K562 (cell line): Measurements from ENCODE around the gene SLC8A2. TPM values are rescaled to one million over a fixed set of nuclear protein-coding genes. Genes with fewer than 3 reads are reported as not detected.

Experiments used
- BRD4 ChIP-seq: fragments of 200-600 bp; sonication (generic); IDR thresholded peaks from 2 replicates; pipeline ENCODE4 v1.6.1; 2017; ENCODE audit warnings: inconsistent platforms
- CBFA2T3 ChIP-seq: fragments of 450-650 bp; IDR thresholded peaks from 2 replicates; pipeline ENCODE4 v1.6.1; 2017
- CLOCK ChIP-seq: fragments of 250-450 bp; sonication (Bioruptor Pico); IDR thresholded peaks from 2 replicates; pipeline ENCODE4 v1.4.0; 2020; ENCODE audit warnings: mild to moderate bottlenecking, moderate library complexity, borderline replicate concordance
- E4F1 ChIP-seq: fragments of 250-450 bp; sonication (Bioruptor Pico); IDR thresholded peaks from 2 replicates; pipeline ENCODE4 v1.5.0; 2021; ENCODE audit warnings: mild to moderate bottlenecking, borderline replicate concordance
- EZH2 ChIP-seq: IDR thresholded peaks from 2 replicates; pipeline ENCODE4 v1.6.1; 2012; ENCODE audit warnings: low read depth, mild to moderate bottlenecking, inconsistent platforms, low read length, borderline replicate concordance
- FOSL1 ChIP-seq: fragments of 200-800 bp; sonication (Bioruptor generic); conservative IDR thresholded peaks from 2 replicates; pipeline ENCODE4 v1.6.1; 2016; ENCODE audit warnings: missing genetic modification characterization, missing compliant biosample characterization
- HIVEP1 ChIP-seq: fragments of 250-450 bp; sonication (Bioruptor Pico); IDR thresholded peaks from 2 replicates; pipeline ENCODE4 v1.4.0; 2020; ENCODE audit warnings: mild to moderate bottlenecking
- KAT8 ChIP-seq: fragments of 450-650 bp; IDR thresholded peaks from 2 replicates; pipeline ENCODE4 v1.6.1; 2016; ENCODE audit warnings: low read depth, mild to moderate bottlenecking
- MCM5 ChIP-seq: fragments of 450-650 bp; IDR thresholded peaks from 2 replicates; pipeline ENCODE4 v1.6.1; 2016; ENCODE audit warnings: low read depth
- MXI1 ChIP-seq: IDR thresholded peaks from 2 replicates; pipeline ENCODE4 v1.6.1; 2011; ENCODE audit warnings: low read depth, mild to moderate bottlenecking, improper control_type of control experiment, low read length
- NCOA1 ChIP-seq: fragments of 450-650 bp; IDR thresholded peaks from 2 replicates; pipeline ENCODE4 v1.6.1; 2016; ENCODE audit warnings: low read depth
- NCOA6 ChIP-seq: fragments of 450-650 bp; IDR thresholded peaks from 2 replicates; pipeline ENCODE4 v1.6.1; 2017; ENCODE audit warnings: mild to moderate bottlenecking
- TAF15 ChIP-seq: fragments of 200-400 bp; formaldehyde crosslinking; IDR thresholded peaks from 2 replicates; pipeline ENCODE4 v1.6.1; 2017; ENCODE audit warnings: mild to moderate bottlenecking, low read depth, low read length, moderate library complexity
- TGIF2 ChIP-seq: sonication (generic); formaldehyde crosslinking; IDR thresholded peaks from 2 replicates; pipeline ENCODE4 v1.8.1; 2022; ENCODE audit warnings: mild to moderate bottlenecking, missing genetic modification reagents, moderate library complexity
- ZBTB11 ChIP-seq, 3 experiments: fragments of 200-800 bp in 1 of 3; fragments of 250-450 bp in 1 of 3; fragments of 450-650 bp in 1 of 3; sonication (Bioruptor Pico) in 1 of 3; sonication (Bioruptor generic) in 1 of 3; formaldehyde crosslinking in 1 of 3; IDR thresholded peaks; 2 replicates each; pipeline versions ENCODE4 v1.6.1 to v1.8.0; 2016 to 2022; ENCODE audit warnings: mild to moderate bottlenecking in 2 of 3, missing genetic modification characterization in 2 of 3, missing compliant biosample characterization in 1 of 3, moderate library complexity in 1 of 3
- ZNF140 ChIP-seq: fragments of 250-450 bp; sonication (Bioruptor Pico); IDR thresholded peaks from 2 replicates; pipeline ENCODE4 v1.8.0; 2021; ENCODE audit warnings: moderate library complexity, mild to moderate bottlenecking, inconsistent platforms
- ZNF354B ChIP-seq: fragments of 250-450 bp; sonication (Bioruptor Pico); IDR thresholded peaks from 2 replicates; pipeline ENCODE4 v1.4.0; 2020
- ZNF696 ChIP-seq: fragments of 250-450 bp; sonication (Bioruptor Pico); conservative IDR thresholded peaks from 2 replicates; pipeline ENCODE4 v1.4.0; 2020; ENCODE audit warnings: mild to moderate bottlenecking, moderate library complexity
- ZSCAN32 ChIP-seq: fragments of 450-650 bp; formaldehyde crosslinking; IDR thresholded peaks from 2 replicates; pipeline ENCODE4 v1.4.0; 2020; ENCODE audit warnings: mild to moderate bottlenecking, moderate library complexity
- polyA plus RNA-seq, 8 experiments: library from polyadenylated mRNA; depleted of rRNA in 4 of 8; stranded (reverse) in 5 of 8; unstranded in 3 of 8; fragments of >200 nt; fragmentation: Nextera tagmentation in 2 of 8; fragmentation: Illumina TruSeq in 1 of 8; extraction: Ambion mirVana in 2 of 8; extraction: Trizol in 1 of 8; gene quantifications; 2 replicates each; pipeline versions ENCODE4 v1.2.1 to v1.2.3, GENCODE V29; 2011 to 2014; ENCODE audit warnings: inconsistent platforms in 1 of 8, missing spikeins in 1 of 8
- total RNA-seq, 7 experiments: library from RNA; depleted of rRNA in 6 of 7; stranded (reverse); fragments of >200 nt in 6 of 7; fragmentation: Illumina TruSeq in 2 of 7; extraction: Trizol in 2 of 7; gene quantifications; 2 replicates each; pipeline versions ENCODE4 v1.2.1 to v1.2.3, GENCODE V29; 2011 to 2021; ENCODE audit warnings: low replicate concordance in 1 of 7
- TF ChIP-seq, protein P1 (sequence below): sonication (generic); formaldehyde crosslinking; IDR thresholded peaks from 2 replicates; pipeline ENCODE4 v1.9.0; 2022; ENCODE audit warnings: mild to moderate bottlenecking, missing genetic modification reagents

Gene SLC8A2
- total and polyA plus RNA-seq, 9 of the 15 experiments (the other 6 are each of a cell fraction or from before 2014, with no cell fraction given), result 0.07 to 0.66 (median 0.24) TPM; not detected in 3

DNA sequence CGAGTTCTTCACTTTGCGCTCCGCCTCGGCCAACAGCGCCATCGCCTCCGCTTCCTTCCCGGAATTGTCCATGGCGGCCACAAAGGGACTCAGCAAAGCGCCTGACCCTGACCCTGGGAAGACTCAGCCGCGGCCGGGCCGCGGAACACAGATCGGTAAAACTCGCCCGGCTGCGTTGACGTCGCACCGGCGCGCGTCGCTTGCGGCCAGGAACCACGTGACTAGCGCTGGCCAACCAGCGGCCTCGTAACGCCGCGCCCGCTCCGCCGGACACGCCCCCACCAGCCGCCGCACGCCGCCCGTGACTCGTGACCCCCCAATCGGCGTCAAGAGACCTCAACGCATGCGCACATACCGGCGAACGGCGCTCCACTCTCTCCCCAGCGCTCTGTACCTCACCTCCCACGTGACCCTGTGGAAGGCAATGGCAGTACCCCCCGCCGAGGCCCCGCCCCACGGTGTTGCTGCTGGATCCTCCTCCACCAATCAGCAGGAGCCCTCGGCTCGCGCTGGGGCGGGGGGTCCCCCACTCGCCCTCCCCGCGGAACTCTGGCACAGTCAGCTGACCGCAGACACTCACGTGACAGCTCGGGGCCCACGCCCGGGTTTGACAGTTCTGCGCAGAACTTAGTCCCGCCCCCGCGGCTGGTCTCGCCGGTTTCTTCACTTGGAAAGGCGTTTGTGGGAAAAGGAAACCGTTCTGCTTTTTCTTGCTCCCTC, 43.3 kb upstream of the SLC8A2 start, which contains the start of gene NAPA (continued):
- no peak for TF ChIP-seq ZSCAN32 (CRISPR knock-in tag)
- TF ChIP-seq E4F1 (CRISPR knock-in tag), result no peak
- TF ChIP-seq CLOCK (CRISPR knock-in tag), result no peak
- peak; percentile 82 for TF ChIP-seq MXI1
- no peak for TF ChIP-seq NCOA1
- no peak for TF ChIP-seq BRD4
- TF ChIP-seq ZNF140 (CRISPR knock-in tag), result no peak
- TF ChIP-seq EZH2, result no peak
- no peak for TF ChIP-seq HIVEP1 (CRISPR knock-in tag)
- TF ChIP-seq, protein P1, sequence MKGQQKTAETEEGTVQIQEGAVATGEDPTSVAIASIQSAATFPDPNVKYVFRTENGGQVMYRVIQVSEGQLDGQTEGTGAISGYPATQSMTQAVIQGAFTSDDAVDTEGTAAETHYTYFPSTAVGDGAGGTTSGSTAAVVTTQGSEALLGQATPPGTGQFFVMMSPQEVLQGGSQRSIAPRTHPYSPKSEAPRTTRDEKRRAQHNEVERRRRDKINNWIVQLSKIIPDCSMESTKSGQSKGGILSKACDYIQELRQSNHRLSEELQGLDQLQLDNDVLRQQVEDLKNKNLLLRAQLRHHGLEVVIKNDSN (CRISPR knock-in tag), result peak; percentile 98
- no peak for TF ChIP-seq MCM5
- no peak for TF ChIP-seq ZNF696 (CRISPR knock-in tag)
- TF ChIP-seq TAF15, result no peak
- no peak for TF ChIP-seq KAT8
- TF ChIP-seq ZNF354B (CRISPR knock-in tag), result no peak
- no peak; the same call in 1 of the 2 replicates for TF ChIP-seq CBFA2T3
- peak; percentile 46 for TF ChIP-seq FOSL1 (tag)
- peak in 1 of 3 experiments; percentile 85; a peak in 2 of 6 replicates for TF ChIP-seq ZBTB11 (CRISPR knock-in tag; IDR thresholded peaks at IDR 0.05)
- no peak for TF ChIP-seq NCOA6
- TF ChIP-seq TGIF2, result peak; percentile 98
